DMS53 treated with DMSO at 0.1 percent for 48 hours (cell line): ENCODE results near the gene LRRIQ4.

Source experiments
- DNase-seq: peaks from one replicate; lab custom pipeline; 2025; ENCODE audit not compliant: unreplicated experiment; lab: John Stamatoyannopoulos, UW

Gene LRRIQ4

GRCh38 chr3:169812332-169813235, at the start of gene LRRIQ4, which contains the start of gene LRRC34:
LRRIQ4 (plus strand) TSS chr3:169812870; CDS start chr3:169821922, 9,052 bp downstream.
LRRC34 (minus strand) TSS chr3:169812904; CDS start chr3:169812548, 356 bp downstream.
- peak; percentile 83 for DNase-seq

- peak; percentile 25 for DNase-seq
These were observed 48.3 kb upstream of the LRRIQ4 start for GRCh38 chr3:169764312-169764881.

GRCh38 chr3:169764882-169765612, 47.6 kb upstream of the LRRIQ4 start, which contains the start of gene TERC:
TERC (minus strand) TSS chr3:169765060.
- peak; percentile 74 for DNase-seq

- no peak for DNase-seq
These were observed 43.1 kb upstream of the LRRIQ4 start, which contains the start of gene ACTRT3 for GRCh38 chr3:169769287-169770181. ACTRT3 (minus strand) TSS chr3:169769561; CDS start chr3:169769520, 41 bp downstream.

DNA sequence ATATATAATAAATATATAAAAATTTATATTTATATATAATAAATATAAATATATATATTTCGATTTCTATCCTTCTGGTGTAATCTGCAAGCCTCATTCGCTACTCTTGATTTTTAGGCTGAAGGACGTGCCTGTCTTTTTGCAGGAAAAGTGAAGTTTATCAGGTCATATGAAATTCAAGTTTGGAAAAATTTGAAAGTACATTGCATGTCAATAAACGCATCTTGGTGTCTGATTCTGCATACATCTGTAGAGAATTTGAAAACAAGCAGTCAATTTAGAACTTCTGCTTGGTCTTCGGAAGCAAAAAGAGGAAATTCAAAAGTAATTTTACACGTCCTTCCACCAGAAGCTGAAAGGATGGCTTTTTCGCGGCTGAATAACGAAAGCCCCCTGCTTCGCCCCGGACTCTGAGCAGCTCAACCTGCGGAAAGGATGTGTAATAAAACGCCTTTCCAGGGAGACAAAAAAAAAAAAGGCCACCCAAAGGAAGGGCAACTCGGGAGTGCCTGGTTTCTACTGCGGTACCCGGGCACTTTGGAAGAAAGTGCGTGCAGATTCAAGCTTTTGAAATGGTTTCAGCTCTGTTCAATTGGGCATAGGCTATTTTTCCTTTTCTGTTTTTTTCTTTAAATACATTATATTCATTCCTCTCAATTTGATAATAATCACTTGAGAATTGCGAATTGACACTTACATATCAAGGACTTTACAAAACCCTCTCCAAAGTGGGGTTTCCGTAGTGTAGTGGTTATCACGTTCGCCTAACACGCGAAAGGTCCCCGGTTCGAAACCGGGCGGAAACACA, 41.0 kb upstream of the LRRIQ4 start:
- peak; percentile 73 for DNase-seq

DNA sequence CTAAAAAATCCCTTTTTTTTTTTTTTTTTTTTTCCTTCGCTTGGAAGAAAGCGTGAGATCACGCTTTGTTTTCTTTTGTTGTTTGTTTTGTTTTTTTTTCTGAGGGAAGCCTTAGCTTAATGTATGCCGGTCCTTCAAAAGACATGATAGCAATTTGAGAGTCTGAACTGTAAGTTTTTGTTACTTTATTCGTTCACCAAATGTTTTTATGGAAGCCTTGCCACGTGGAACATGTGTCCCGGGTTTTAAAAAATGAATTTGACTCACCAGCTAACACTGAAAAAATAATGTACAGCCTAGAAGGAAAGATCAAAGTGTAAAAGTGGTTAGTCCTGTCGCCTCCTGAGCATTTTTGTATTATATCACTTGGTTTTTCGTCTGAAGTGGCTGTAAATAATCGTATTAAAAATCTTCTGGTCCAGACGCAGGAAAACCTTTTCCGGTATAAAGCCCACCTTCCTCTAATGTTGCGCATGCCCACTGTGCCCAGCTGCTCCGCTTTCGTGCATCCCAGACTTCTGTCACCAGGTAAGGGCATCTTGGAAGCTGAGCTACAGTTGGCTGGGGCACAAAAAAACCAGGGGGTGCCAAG, 40.3 kb upstream of the LRRIQ4 start:
- DNase-seq, result peak; percentile 78

DNA sequence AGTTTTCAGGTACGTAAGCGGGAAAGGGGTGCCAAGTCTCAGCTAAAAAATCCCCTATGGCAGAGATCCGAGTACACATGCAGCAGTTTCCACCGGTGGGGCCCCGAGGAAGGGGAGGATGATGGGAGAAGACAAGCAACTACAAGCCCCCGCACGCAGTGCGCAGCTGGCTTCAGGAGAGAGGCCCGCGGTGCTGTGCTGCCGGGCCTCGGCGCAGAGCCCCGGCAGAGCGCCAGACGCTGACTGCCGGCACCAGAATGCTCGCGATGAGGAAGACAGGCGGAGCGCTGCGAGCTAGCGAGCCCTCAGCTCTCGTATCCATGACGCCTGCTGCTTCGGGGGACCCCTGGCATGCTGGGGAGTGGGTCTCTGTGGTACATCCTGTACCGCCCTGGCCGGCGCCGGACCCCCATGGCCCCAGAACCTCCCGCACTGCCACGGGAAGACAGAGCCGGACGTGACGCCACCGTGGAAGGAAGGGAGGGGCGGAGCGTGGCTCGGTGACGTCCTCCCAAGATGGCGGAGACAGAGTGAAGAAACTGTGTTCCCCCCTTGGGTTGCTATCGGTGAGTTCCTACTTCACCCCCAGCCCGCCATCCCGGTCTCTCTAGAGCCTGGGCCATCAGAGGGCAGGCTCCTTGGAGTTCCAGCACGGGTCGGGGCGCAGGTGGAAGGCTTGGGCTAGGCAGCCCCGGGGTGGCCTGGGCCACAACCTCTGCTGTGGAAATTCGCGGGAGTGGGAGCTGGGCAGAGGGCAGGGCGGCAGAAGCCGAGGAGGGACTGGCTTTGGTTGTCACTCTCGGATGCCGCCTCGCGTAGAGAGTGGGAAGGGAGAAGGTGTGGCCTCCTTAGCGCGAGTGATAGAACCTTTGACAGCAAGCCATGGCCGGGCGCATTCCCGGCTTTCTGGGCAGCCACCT, 39.5 kb upstream of the LRRIQ4 start, which contains the start of gene MYNN:
Gene MYNN, plus strand, starts transcription at position 500 of the 920 bp plus-strand sequence. CDS start 900 bp downstream, outside the sequence.
- DNase-seq, result peak; percentile 50

GRCh38 chr3:169774186-169774585, 38.5 kb upstream of the LRRIQ4 start:
- DNase-seq, result no peak

- no peak for DNase-seq
These were observed 34.8 kb upstream of the LRRIQ4 start for GRCh38 chr3:169777822-169778221.

- no peak for DNase-seq
These were observed 31.9 kb upstream of the LRRIQ4 start for GRCh38 chr3:169780742-169781141.

GRCh38 chr3:169781209-169781855, 31.3 kb upstream of the LRRIQ4 start:
- no peak for DNase-seq

GRCh38 chr3:169787120-169787519, 25.6 kb upstream of the LRRIQ4 start:
- DNase-seq, result no peak

DNA sequence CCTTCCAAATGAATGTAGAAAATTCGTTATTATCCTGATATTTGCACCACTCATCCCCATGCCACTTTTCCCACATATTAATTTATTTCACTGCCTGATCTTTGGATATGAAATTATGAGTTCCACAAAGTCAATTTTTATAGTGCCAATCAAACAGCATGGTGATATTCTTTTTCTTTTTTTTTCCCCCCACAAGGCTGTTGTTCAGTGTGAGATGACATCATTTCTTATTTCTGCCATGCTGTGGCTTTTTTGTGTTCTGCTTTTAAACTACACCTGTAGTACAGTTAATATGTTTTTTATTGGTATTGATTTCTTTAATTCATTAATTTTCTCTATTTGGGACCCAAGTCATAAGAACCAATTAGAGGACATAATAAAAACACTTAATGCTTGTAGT, 24.9 kb upstream of the LRRIQ4 start:
- DNase-seq, result no peak

- DNase-seq, result no peak
These were observed 22.5 kb upstream of the LRRIQ4 start for GRCh38 chr3:169790219-169790618.

DNA sequence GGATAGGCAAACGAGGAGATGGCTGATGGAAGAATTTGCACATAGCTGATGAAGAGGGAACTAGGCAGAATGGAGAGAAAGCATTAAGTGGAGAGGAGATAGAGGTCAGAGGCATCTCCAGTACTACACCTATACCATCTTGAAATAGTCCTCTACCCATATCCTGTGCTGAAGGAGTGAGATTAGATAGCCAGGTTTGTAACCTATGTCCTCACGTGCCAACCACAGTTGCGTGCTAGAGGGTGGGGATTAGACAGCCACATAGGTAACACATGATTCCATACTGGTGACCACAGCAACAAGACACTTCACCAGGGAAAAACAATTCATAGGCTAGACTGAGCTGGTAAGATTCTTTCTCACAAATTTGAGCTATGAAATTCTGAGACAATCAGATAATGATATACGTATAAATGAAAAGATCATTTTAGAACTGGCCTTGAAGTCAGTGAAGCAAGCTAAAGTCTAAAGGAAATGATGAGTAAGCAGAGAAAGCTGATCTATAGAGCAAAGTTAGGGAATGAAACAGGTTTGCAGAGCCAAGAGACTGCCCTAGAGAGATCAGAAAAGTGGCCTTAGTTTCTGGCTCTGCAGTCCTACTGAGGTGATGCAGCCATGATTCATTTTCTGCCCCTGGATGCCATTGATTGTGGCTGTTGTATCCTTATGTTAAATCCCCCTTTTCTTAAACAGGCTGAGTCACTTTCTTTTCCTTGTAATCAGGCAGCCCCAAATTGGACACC, 21.8 kb upstream of the LRRIQ4 start:
- no peak for DNase-seq

- no peak for DNase-seq
These were observed 20.3 kb upstream of the LRRIQ4 start for GRCh38 chr3:169792359-169792758.

DNA sequence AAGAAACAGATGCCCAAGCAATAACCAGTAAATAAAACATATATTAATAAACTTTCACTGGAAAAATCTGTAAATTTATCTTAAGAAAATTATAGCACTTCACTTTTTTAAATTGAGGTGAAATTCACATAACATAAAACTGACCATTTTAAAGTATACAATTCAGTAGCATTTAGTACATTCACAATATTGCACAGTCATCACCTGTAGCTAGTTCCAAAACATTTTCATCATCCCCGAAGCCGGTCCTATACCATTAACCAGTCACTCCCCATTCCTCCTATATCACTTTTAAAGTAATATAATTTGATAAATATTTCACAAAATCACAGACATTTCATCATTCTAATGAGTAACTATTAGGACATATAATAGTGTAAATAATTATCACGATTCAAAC, 8.0 kb upstream of the LRRIQ4 start:
- no peak for DNase-seq
